Measurements from ENCODE around the gene AP5Z1. TPM values are rescaled to one million over a fixed set of nuclear protein-coding genes. Genes with fewer than 3 reads are reported as not detected.

Gene AP5Z1
- total RNA-seq, 4 donors from 2014 or later = 19.7 to 35.4 (median 25.4) TPM

DNA sequence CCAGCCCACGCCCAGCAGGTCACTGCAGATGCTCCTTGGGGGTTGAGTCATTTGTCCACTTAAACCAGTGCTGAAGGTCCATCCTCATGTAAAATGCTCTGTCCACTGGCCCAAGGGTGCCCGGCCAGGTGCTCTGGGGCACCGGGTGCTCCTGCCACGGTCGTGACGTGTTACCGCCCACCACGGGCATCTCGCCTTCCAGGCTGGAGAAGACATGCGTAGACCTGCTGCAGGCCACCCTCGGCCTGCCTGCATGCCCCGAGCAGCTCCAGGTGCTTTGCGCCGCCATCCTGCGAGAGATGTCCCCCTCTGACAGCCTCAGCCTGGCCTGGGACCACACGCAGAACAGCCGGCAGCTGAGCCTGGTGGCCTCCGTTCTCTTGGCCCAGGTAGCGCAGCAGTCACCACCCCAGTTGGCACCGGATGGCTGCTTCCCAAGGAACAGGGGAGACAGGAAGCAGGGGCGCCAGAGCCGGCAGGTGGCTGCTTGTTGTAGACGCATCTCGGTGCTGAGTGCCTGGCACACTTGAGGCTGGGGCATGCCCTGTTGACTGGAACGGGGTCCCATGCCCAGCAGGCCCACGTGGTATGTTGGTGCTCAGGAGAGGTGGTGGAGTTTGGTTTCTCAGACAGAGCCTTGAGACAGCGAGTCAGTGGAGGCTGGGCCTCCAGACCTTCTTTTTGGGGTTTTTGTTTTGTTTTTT is 6.1 kb downstream of the AP5Z1 start:
- no peak for DNase-seq

DNA sequence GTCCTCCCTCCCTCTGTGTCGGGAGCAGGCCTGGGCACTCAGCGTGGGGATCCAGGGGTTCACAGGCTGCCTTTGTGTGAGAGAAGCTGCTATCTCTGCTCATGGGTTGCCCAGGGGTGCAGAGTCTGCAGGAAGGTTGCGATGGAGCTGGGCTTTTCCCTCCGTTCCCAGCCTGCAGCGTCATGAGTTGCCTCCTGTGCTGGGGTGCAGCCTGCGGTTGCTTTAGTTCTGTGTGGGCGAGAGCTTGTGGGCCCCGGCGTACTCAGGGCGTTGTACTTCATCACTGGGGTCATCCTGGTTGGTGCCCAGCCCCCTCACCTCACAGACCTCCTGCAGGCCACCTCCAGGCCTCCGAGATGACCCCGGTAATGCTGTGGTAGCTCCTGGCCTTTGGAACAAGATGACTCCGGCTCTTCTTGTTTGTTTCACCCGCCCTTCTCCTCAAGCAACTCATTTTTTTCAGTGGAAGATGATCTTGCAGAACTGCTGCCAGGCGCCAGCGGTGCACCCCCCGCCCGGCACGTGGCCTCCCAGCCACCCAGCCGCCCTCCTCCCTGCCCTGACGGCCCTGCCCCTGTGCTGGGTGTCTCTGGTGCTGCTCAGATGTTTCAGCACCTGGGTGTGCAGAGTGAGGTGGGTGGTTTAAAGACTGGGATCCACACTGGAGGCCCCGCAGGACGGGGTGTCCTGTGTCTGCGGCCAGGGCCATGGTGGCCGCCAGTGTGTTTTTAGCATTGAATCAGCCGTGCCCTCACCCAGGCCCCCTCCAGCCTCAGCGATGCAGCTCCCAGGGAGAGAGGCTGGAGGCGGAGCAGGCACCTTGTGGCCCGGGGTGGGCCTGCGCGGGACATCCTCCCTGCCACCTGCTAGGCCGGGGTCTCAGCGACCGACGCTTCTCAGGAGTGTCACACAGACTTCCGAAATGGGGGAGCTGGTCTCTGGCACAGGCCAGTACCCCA is 7.2 kb downstream of the AP5Z1 start:
- Histone ChIP-seq H3K4me1 (peaks cover 0 to 6% of the 10 kb centered on the region in 2 donors), H3K27ac (no peak overlapping the region), H3K4me3 (replicated peaks in 1 of 3) (no peak overlapping the region), H3K9me3 (no peaks in the 10 kb centered on the region), H3K36me3 (peaks cover 57 to 60% of the 10 kb centered on the region in 2 donors), H3K27me3 (no peaks in the 10 kb centered on the region)
- 94% methylated on average over 21 to 25 of the region's 36 CpGs for WGBS, 2 donors
- no peak for DNase-seq
- intact Hi-C loops (cut with DNase I) = no loop called here
- no peak for TF ChIP-seq POLR2A (IDR thresholded peaks at IDR 0.05)
- TF ChIP-seq, protein P1, sequence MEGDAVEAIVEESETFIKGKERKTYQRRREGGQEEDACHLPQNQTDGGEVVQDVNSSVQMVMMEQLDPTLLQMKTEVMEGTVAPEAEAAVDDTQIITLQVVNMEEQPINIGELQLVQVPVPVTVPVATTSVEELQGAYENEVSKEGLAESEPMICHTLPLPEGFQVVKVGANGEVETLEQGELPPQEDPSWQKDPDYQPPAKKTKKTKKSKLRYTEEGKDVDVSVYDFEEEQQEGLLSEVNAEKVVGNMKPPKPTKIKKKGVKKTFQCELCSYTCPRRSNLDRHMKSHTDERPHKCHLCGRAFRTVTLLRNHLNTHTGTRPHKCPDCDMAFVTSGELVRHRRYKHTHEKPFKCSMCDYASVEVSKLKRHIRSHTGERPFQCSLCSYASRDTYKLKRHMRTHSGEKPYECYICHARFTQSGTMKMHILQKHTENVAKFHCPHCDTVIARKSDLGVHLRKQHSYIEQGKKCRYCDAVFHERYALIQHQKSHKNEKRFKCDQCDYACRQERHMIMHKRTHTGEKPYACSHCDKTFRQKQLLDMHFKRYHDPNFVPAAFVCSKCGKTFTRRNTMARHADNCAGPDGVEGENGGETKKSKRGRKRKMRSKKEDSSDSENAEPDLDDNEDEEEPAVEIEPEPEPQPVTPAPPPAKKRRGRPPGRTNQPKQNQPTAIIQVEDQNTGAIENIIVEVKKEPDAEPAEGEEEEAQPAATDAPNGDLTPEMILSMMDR (IDR thresholded peaks at IDR 0.05) = no peak

More for the DNA sequence above, 6.1 kb downstream of the AP5Z1 start:
- no peak overlapping the region for H3K4me3 ChIP-seq (replicated peaks in 1 of 3)
- TF ChIP-seq POLR2A (IDR thresholded peaks at IDR 0.05) = no peak
- TF ChIP-seq, protein P1 (IDR thresholded peaks at IDR 0.05) = no peak
- H3K9me3 ChIP-seq = no peaks in the 10 kb centered on the region
- intact Hi-C loops (cut with DNase I) = no loop called here
- WGBS, 2 donors = 91% methylated on average over 12 of the region's 27 CpGs; no CpG with 5 or more reads in 1 of the 2 donors
- no peaks in the 10 kb centered on the region for H3K27me3 ChIP-seq
- H3K4me1 ChIP-seq = peaks cover 3 to 15% of the 10 kb centered on the region in 2 donors
- no peak overlapping the region for H3K27ac ChIP-seq
- H3K36me3 ChIP-seq = peaks cover 46 to 50% of the 10 kb centered on the region in 2 donors

DNA sequence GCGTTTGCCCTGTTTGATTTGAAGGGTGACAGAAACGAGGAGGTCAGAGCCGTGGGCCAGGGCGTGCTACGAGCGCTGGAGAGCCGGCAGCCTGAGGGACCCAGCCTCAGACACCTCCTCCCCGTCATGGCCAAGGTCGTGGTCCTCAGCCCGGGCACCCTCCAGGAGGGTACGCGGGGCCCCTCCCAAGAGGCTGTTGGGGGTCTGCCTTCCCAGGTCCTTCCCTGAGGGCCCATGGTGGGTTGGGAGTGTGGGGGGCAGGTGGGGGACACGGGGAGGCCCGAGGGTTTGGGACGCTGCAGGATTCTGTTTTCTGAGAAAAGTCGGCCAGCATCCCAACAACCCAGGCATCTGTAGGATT is 7.8 kb downstream of the AP5Z1 start:
- 95% methylated on average over 4 to 16 of the region's 16 CpGs for WGBS, 2 donors
- Histone ChIP-seq H3K36me3 (peaks cover 63 to 66% of the 10 kb centered on the region in 2 donors), H3K4me1 (no peaks in the 10 kb centered on the region), H3K27ac (no peak overlapping the region), H3K27me3 (no peaks in the 10 kb centered on the region), H3K4me3 (replicated peaks in 1 of 3) (no peak overlapping the region), H3K9me3 (no peaks in the 10 kb centered on the region)
- intact Hi-C loops (cut with DNase I) = no loop called here
- no peak for DNase-seq
- TF ChIP-seq, protein P1 (IDR thresholded peaks at IDR 0.05) = no peak
- TF ChIP-seq POLR2A (IDR thresholded peaks at IDR 0.05) = no peak

DNA sequence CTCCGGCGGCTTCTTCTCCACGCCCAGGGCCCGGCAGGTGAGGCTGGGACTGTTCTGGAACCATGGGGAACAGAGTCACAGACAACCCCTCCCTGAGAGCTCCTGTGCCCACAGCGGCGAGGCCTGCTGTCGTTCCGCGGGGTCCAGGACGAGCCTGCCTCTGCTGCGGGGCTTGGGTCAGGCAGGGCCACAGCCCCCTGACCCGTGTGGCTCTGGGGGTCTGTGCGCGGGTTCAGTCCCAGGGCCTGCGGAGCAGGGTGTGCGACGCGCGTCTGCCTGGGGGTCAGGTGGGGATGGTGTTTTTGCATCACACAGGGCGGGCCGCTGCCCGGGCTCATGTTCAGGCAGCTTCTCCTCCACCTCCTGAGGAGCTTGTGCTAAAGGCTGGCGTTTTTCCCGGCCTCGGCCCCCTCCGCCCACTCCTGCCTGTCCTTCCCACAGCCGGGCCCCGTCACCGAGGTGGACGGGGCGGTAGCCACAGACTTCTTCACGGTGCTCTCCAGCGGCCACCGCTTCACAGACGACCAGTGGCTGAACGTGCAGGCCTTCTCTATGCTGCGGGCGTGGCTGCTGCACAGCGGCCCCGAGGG is 8.4 kb downstream of the AP5Z1 start:
- WGBS, 2 donors = 94 to 98% methylated on average over 12 to 38 of the region's 40 CpGs
- H3K9me3 ChIP-seq = no peaks in the 10 kb centered on the region
- no peaks in the 10 kb centered on the region for H3K27me3 ChIP-seq
- DNase-seq = no peak
- no peak overlapping the region for H3K4me3 ChIP-seq (replicated peaks in 1 of 3)
- intact Hi-C loops (cut with DNase I) = no loop called here
- no peaks in the 10 kb centered on the region for H3K4me1 ChIP-seq
- H3K27ac ChIP-seq = no peak overlapping the region
- peaks cover 68 to 72% of the 10 kb centered on the region in 2 donors for H3K36me3 ChIP-seq
- TF ChIP-seq POLR2A (IDR thresholded peaks at IDR 0.05) = no peak
- TF ChIP-seq, protein P1 (IDR thresholded peaks at IDR 0.05) = no peak
